ENCODE results near the gene HAUS3. TPM values are rescaled to one million over a fixed set of nuclear protein-coding genes. Genes with fewer than 3 reads are reported as not detected.

The HAUS3 gene
- 3.7 and 15.0 TPM in 2 replicates for total RNA-seq

GRCh38 chr4:2241410-2242353, at the start of gene HAUS3, which contains the start of gene POLN:
Gene HAUS3, minus strand, starts transcription at chr4:2242121. Its CDS starts 1,175 bp downstream, at chr4:2240946.
Gene POLN, minus strand, starts transcription at chr4:2242121. Its CDS starts 12,890 bp downstream, at chr4:2229231.

GRCh38 chr4:2261853-2262144, 19.9 kb upstream of the HAUS3 start, which contains the start of gene MXD4:
Gene MXD4, minus strand, starts transcription at chr4:2262109. Its CDS starts 129 bp downstream, at chr4:2261980.

Small RNA genes within 50 kb of the gene (small RNA-seq; reads per million reads assigned to genes)
- not detected for gene COX6B1P5 (ENCODE audit: low replicate concordance)

Other genes starting within 250 kb of the HAUS3 start
- gene NELFA, start 233.1 kb downstream of the HAUS3 start, total RNA-seq: 16.9 and 23.2 TPM in 2 replicates
- 0.14 and 0.66 TPM in 2 replicates for gene NAT8L, start 182.8 kb downstream of the HAUS3 start, total RNA-seq
- gene POLN, start within 50 bp of the HAUS3 start, total RNA-seq: 1.1 and 1.9 TPM in 2 replicates
- gene MXD4, start 20.0 kb upstream of the HAUS3 start, total RNA-seq: 31.4 and 45.7 TPM in 2 replicates
- gene ZFYVE28, start 176.5 kb upstream of the HAUS3 start, total RNA-seq: 5.3 and 7.4 TPM in 2 replicates
- under 0.01 TPM in 2 replicates for gene CFAP99, start 176.8 kb upstream of the HAUS3 start, total RNA-seq
- gene RNF4, start 227.0 kb upstream of the HAUS3 start, total RNA-seq: 87.0 and 144 TPM in 2 replicates

Data from placental pericyte (primary cell).